Spinal cord (tissue), 10 donors: ENCODE data around the gene PTPRF. TPM values are rescaled to one million over a fixed set of nuclear protein-coding genes. Genes with fewer than 3 reads are reported as not detected.

ENCODE experiments used
- DNase-seq, 6 donors: peaks; one replicate each; pipeline versions ENCODE4 v3.0.0 to v3.0.0-alpha.2; 2013 to 2015; ENCODE audit warnings: low spot score in 6 of 6, low read depth in 4 of 6
- H3K27ac ChIP-seq: one replicate; pipeline ENCODE4 v1.5.1; 2013; ENCODE audit warnings: low read depth, low read length, control low read depth
- H3K27me3 ChIP-seq: one replicate; pipeline ENCODE4 v1.6.1; 2013; ENCODE audit warnings: low read length; ENCODE audit not compliant: control insufficient read depth, insufficient read depth
- H3K36me3 ChIP-seq: one replicate; pipeline ENCODE4 v1.6.1; 2013; ENCODE audit warnings: low read length; ENCODE audit not compliant: control insufficient read depth, insufficient read depth
- H3K4me1 ChIP-seq: one replicate; pipeline ENCODE4 v1.6.1; 2013; ENCODE audit warnings: low read length; ENCODE audit not compliant: control insufficient read depth, insufficient read depth
- H3K4me3 ChIP-seq: one replicate; pipeline ENCODE4 v1.5.1; 2013; ENCODE audit warnings: low read depth, low read length, control low read depth
- H3K9me3 ChIP-seq: one replicate; pipeline ENCODE4 v1.6.1; 2013; ENCODE audit warnings: low read length; ENCODE audit not compliant: control insufficient read depth, insufficient read depth
- WGBS: methylation state at CpG from one replicate; pipeline ENCODE4 v1.1.5; 2013; ENCODE audit warnings: missing lambda C conversion rate; ENCODE audit not compliant: insufficient coverage; 5-methylcytosine and 5-hydroxymethylcytosine counted together
- polyA plus RNA-seq, 2 donors: library from polyadenylated mRNA; unstranded; fragments of 120-200 nt; gene quantifications; one replicate each; pipeline ENCODE4 v1.2.1, GENCODE V29; 2013; ENCODE audit not compliant: insufficient read length in 2 of 2
- total RNA-seq, 2 donors: library from RNA; depleted of rRNA in 1 of 2; stranded (reverse); fragments of 120-200 nt in 1 of 2; fragments of >200 nt in 1 of 2; gene quantifications; one replicate each; pipeline versions ENCODE4 v1.2.3 to v1.2.4, GENCODE V29; 2013 to 2014
- donor health status: healthy.

PTPRF gene
- total and polyA plus RNA-seq, 4 donors: 51.0 to 114 (median 92.4) TPM

DNA sequence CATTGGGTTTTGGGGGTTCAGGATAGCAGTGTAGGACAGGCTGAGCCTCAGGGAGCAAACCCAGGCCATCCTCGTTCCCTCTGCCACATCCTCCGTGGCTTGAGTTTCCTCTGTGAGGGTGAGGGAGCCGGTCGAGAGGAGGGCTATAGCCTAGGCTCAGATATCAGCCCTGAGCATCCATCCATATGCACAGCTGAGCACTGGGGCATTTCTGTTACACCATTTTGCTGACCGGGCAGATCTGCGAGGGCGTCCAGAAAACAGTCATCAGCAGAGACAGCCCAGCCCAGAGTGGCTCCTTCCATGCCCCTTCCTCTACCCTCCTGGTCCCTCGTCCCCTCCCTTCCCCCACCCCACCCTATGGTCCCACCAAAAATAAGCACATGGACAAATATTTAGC lies 53.5 kb downstream of the PTPRF start:
- Histone ChIP-seq H3K27ac (no peak overlapping the region), H3K4me3 (no peak overlapping the region), H3K27me3 (no peaks in the 10 kb centered on the region), H3K36me3 (peaks cover 90% of the 10 kb centered on the region), H3K9me3 (no peaks in the 10 kb centered on the region), H3K4me1 (no peaks in the 10 kb centered on the region)
- 80% methylated on average over 3 of the region's 8 CpGs for WGBS
- DNase-seq: no peak

DNA sequence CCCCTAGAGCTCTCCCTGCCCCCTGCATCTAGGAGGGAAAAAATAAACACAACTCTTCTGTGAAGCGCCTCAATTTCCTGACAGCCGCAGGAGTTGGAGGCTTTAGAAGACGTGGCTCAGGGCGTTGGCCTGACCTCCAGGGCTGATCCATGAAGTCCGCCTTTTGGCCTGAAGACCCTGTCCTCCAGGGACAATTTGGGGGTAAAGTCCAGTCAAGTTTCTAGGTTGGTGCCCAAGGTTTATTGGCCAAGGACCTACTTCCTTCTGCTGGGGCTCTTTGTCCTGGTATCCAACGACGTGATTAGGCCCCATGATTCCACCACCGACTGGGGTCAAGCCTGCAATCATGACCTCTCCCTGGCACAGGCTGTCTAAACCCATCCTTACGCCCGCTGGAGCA lies 54.9 kb downstream of the PTPRF start:
- DNase-seq: no peak
- WGBS: 93% methylated on average over 9 of the region's 10 CpGs
- no peaks in the 10 kb centered on the region for H3K4me1 ChIP-seq
- H3K27ac ChIP-seq: no peak overlapping the region
- no peaks in the 10 kb centered on the region for H3K9me3 ChIP-seq
- peaks cover 88% of the 10 kb centered on the region for H3K36me3 ChIP-seq
- H3K27me3 ChIP-seq: no peaks in the 10 kb centered on the region
- H3K4me3 ChIP-seq: no peak overlapping the region

DNA sequence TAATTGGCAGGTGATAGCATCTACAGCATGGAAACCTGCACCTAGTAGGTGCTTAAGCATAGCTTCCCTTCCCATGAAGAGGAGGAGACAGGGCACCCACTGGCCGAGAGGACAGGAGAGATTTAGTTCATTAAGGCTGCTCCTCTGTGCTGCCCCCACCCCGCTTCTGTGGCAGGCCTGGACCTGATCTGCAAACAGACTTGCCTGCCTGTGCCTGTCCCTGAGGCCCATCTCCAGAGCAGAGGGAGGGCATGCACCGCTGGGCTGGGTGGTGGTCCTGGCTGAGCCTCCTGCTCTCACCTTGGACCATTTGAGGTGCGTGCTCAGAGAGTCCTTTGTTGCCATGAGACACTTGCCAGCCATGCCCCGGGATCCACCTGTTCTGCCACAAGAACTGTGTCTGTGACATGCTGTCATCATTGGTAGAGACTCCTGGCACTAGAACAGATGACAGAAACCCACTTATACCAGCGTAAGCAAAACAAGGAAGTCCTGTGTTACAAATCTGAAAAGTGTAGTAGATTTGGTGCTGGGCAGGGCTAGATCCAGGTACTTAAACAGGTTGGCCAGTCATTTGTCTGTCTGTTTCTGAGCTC lies 55.6 kb downstream of the PTPRF start:
- peaks cover 88% of the 10 kb centered on the region for H3K36me3 ChIP-seq
- no peak for DNase-seq
- no peaks in the 10 kb centered on the region for H3K9me3 ChIP-seq
- no peaks in the 10 kb centered on the region for H3K4me1 ChIP-seq
- WGBS: 84% methylated on average over 4 of the region's 6 CpGs
- H3K27me3 ChIP-seq: no peaks in the 10 kb centered on the region
- H3K27ac ChIP-seq: no peak overlapping the region
- H3K4me3 ChIP-seq: no peak overlapping the region

DNA sequence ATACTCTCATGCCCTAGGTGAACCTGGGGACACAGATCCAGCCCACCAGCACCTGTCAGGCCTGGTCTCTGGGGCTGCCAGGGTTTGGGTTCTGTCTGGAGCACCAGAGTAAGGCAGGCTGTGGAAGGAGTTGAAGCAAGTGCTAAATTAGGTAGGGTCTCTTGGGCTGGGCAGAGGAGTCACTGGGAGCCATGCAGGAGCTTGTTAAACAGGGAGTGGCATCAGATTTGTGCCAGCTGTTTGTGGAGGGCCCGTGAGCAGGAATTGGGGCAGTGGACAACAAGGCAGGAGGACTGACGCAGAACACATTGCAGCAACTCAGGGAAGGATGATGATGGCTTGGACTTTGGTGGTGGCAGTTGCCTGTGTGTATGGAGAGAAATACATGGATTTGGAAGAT lies 56.3 kb downstream of the PTPRF start:
- Histone ChIP-seq H3K27me3 (no peaks in the 10 kb centered on the region), H3K27ac (no peak overlapping the region), H3K4me3 (no peak overlapping the region), H3K4me1 (no peaks in the 10 kb centered on the region), H3K9me3 (no peaks in the 10 kb centered on the region), H3K36me3 (peaks cover 88% of the 10 kb centered on the region)
- WGBS: 63% methylated on average over 2 of the region's 2 CpGs
- no peak for DNase-seq

DNA sequence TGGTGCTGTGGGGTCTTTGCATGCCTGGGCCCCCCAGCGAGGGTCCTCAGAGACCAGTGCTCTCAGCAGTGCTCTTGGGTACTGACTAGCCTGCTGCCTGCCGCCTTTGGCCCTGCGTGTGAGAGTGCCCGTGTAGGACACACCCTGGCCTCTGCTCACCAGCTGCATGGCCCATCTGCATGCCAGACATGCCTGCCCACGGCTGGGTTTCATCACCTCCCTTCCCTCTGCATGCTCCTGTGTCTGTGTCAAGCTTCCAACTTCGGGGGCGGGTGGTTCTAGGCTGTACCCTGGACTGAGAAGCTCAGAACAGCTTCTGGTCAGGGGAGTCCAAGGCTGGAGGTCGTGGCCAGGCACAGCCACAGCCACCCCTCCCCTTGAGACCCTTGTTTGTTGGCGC lies 56.9 kb downstream of the PTPRF start:
- WGBS: 91% methylated on average over 9 of the region's 9 CpGs
- no peaks in the 10 kb centered on the region for H3K4me1 ChIP-seq
- peaks cover 88% of the 10 kb centered on the region for H3K36me3 ChIP-seq
- no peak overlapping the region for H3K4me3 ChIP-seq
- no peak for DNase-seq
- no peaks in the 10 kb centered on the region for H3K27me3 ChIP-seq
- H3K9me3 ChIP-seq: no peaks in the 10 kb centered on the region
- H3K27ac ChIP-seq: no peak overlapping the region

DNA sequence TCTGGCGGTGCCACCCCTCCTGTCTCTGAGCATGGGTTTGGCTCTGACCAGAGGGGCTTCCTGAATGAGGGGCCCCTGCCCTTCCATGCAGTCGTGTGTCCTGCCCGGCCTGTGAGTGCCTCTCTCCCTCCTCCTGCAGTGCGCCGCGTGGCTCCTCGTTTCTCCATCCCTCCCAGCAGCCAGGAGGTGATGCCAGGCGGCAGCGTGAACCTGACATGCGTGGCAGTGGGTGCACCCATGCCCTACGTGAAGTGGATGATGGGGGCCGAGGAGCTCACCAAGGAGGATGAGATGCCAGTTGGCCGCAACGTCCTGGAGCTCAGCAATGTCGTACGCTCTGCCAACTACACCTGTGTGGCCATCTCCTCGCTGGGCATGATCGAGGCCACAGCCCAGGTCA lies 57.9 kb downstream of the PTPRF start:
- Histone ChIP-seq H3K27ac (no peak overlapping the region), H3K36me3 (peaks cover 88% of the 10 kb centered on the region), H3K4me3 (no peak overlapping the region), H3K9me3 (no peaks in the 10 kb centered on the region), H3K27me3 (no peaks in the 10 kb centered on the region), H3K4me1 (no peaks in the 10 kb centered on the region)
- WGBS: 94% methylated on average over 14 of the region's 18 CpGs
- DNase-seq: no peak

DNA sequence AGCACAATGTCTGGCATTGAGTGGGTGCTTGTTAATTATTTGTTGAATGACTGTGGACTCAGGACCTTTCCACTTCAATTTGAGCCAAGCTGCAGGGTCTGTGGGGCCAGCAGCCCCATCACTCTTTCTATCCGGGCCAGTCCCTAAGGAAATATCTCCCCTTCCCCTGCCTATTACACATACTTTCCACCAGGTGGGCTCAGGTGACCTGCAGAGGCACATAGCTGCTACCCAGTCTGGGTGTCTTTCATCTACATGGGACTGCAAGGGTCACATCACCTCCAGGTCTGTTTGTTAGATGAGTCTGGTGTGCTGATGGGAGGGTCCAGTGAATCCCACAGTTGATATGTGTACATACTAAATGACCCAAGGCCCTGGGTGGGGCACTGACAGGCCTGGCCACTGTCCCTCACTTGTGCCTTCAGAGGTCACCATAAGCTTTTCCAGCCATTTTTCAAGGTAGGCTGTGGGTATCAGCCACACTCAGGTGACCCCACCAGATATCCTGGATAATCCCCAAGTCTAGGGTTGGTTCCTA lies 59.8 kb downstream of the PTPRF start:
- H3K4me3 ChIP-seq: no peak overlapping the region
- no peak for DNase-seq
- WGBS: 67% methylated on average over 1 of the region's 1 CpG
- no peak overlapping the region for H3K27ac ChIP-seq
- peaks cover 95% of the 10 kb centered on the region for H3K36me3 ChIP-seq
- H3K27me3 ChIP-seq: no peaks in the 10 kb centered on the region
- no peaks in the 10 kb centered on the region for H3K4me1 ChIP-seq
- H3K9me3 ChIP-seq: no peaks in the 10 kb centered on the region

DNA sequence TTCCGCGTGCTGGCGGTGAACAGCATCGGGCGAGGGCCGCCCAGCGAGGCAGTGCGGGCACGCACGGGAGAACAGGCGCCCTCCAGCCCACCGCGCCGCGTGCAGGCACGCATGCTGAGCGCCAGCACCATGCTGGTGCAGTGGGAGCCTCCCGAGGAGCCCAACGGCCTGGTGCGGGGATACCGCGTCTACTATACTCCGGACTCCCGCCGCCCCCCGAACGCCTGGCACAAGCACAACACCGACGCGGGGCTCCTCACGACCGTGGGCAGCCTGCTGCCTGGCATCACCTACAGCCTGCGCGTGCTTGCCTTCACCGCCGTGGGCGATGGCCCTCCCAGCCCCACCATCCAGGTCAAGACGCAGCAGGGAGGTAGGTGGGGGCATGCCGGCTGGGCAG lies 60.5 kb downstream of the PTPRF start:
- DNase-seq: no peak
- Histone ChIP-seq H3K9me3 (no peaks in the 10 kb centered on the region), H3K4me1 (no peaks in the 10 kb centered on the region), H3K36me3 (peaks cover 96% of the 10 kb centered on the region), H3K27me3 (no peaks in the 10 kb centered on the region), H3K27ac (no peak overlapping the region), H3K4me3 (no peak overlapping the region)
- WGBS: 96% methylated on average over 39 of the region's 39 CpGs

DNA sequence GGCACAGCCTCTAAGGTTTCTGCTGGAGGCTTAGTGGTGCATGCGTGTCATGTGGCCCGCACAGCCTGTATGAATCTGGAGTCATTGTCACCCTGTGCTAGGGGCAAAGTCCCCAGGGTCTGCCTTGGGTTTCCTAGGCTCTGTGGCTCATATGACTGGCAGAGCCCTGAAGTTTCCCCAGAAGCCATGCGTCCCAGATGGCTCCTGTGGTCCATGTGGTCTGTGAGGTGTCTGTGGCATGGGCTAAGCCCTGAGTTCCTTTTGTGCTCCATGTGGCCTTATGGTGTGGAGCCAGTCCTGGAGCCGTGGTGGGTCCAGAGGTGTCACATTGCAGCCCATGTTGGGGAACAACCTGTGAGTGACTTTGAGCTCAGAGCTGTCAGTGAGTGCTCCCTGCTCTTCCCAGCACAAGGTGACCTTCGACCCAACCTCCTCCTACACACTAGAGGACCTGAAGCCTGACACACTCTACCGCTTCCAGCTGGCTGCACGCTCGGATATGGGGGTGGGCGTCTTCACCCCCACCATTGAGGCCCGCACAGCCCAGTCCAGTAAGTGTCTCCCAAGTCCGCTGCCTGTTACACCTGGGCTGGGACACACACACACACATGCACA lies 61.5 kb downstream of the PTPRF start:
- no peaks in the 10 kb centered on the region for H3K9me3 ChIP-seq
- no peaks in the 10 kb centered on the region for H3K27me3 ChIP-seq
- no peak overlapping the region for H3K27ac ChIP-seq
- peaks cover 93% of the 10 kb centered on the region for H3K36me3 ChIP-seq
- WGBS: 96% methylated on average over 10 of the region's 11 CpGs
- no peak overlapping the region for H3K4me3 ChIP-seq
- no peaks in the 10 kb centered on the region for H3K4me1 ChIP-seq
- DNase-seq: no peak
